Stimulated activated CD8-positive, alpha-beta memory T cell treated with anti-CD3 and anti-CD28 coated beads, Interleukin-7, amount 100 ng/mL, for 4 hours (primary cell): Measurements from ENCODE around the gene CHRDL1.
"Not testable (repeated sequence)": the region's sequence is repeated elsewhere in the genome, so short reads cannot be mapped to it uniquely, and the experiment has no call there.

Source experiments
- DNase-seq, 2 donors: peaks; one replicate each; pipeline ENCODE4 v3.0.0-alpha.2; 2020; ENCODE audit warnings: low read depth in 2 of 2

The CHRDL1 gene

DNA sequence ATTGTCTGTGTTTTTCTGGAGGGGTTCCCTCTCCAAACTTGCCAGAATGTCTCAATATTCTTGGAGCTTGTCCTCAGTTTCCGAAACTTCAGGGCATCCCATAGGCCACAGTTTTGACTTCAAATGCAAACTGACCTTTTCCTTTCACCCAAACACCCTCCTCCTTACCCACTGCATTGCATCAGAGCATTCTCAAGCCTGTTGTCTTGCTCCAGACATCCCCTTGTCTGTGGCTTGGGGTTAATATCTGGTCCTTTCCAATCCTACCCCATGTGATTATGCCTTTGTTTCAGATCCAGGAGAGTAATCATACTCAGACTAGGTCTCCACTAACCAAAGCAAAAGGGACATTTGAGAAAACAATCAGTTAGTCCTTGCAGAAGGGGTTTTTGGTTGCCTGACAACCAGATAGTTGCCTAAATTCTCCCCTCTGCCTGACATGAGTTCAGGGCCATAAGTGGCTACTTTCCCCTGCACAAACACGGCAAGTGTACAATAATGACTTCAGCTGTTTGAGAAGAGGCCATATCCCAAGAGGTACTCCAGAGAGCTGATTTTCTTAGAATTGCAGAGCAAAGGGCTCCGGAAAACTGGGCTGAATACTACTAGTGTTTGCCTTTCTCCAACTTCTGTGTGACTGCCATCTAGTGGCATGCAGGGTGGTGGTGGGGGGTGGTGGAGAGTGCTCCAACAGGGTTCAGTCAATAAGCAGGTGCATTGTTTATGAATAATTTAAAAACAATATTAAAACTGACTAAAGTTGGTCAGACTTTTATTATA lies 130.2 kb downstream of the CHRDL1 start:
- DNase-seq: no peak

DNA sequence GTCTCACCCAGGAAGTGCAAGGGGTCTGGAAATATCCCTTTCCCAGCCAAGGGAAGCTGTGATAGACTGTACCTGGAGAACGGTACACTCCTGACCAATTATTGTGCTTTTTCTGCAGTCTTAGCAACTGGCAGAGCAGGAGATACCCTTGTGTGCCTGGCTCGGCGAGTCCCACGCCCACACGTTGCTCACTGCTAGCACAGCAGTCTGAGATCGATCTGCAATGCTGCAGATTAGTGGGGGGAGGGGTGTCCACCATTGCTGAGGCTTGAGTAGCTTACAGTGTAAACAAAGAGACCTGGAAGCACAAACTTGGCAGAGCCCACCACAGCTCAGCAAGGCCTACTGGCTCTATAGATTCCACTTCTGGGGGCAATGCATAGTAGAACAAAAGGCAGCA lies 138.5 kb downstream of the CHRDL1 start:
- DNase-seq: no peak

DNA sequence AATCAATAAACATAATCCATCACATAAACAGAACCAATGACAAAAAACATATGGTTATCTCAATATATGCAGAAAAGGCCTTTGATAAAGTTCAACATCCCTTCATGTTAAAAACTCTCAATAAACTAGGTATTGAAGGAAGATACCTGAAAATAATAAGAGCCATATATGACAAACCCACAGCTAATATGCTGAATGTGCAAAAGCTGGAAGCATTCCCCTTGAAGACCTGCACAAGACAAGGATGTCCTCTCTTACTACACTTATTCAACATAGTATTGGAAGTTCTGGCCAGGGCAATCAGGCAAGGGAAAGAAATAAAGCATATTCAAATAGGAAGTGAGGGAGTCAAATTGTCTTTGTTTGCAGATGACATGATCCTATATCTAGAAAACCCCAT lies 141.3 kb downstream of the CHRDL1 start:
- DNase-seq: not testable (repeated sequence)

DNA sequence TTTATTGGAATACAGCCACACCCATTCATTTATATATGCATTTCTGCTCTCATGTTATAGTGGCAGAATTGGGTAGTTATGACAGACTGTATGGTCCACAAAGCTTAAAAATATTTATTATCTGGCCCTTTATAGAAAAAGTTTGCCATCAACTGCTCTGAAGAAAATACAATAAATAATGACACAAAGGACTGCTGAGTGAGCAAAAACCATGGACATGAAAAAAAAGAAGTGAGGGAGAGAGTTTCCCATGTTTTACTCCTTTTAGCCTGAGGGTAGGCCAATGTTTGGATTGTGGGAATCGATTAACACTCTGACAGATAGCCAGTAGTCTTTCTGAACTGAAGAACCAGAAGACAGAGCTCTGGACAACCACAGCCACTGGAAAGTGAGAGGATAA lies 149.2 kb downstream of the CHRDL1 start:
- no peak for DNase-seq
